22Rv1 (cell line): ENCODE data around the gene SULT1E1.

Source experiments
- ZFX ChIP-seq: fragments of 450-650 bp; IDR thresholded peaks from 2 replicates; pipeline ENCODE4 v1.6.1; 2017; ENCODE audit warnings: antibody characterized with exemption, borderline replicate concordance
- TF ChIP-seq, protein P1 (sequence below): fragments of 450-650 bp; IDR thresholded peaks from 2 replicates; pipeline ENCODE4 v1.5.1; 2017; ENCODE audit warnings: mild to moderate bottlenecking

DNA sequence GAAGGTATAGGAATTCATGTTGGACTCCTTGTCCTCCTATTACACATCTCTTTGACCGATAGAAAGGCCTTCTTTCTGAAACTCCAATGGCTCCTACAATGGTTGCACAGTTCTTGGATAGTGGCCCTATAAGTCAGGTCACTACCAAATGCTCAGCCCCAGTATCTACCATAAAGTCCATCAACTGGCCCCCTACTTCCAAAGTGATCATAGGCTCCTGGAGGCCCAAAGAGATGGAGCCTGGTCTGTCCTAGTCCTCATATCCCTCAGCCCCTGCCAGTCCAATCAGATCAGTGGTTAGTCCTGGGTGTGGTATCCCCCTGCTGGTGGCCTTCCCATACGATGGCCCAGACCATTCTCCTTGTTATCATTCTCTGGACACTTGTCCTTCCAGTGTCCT lies 30.3 kb downstream of the SULT1E1 start:
- TF ChIP-seq, protein P1, sequence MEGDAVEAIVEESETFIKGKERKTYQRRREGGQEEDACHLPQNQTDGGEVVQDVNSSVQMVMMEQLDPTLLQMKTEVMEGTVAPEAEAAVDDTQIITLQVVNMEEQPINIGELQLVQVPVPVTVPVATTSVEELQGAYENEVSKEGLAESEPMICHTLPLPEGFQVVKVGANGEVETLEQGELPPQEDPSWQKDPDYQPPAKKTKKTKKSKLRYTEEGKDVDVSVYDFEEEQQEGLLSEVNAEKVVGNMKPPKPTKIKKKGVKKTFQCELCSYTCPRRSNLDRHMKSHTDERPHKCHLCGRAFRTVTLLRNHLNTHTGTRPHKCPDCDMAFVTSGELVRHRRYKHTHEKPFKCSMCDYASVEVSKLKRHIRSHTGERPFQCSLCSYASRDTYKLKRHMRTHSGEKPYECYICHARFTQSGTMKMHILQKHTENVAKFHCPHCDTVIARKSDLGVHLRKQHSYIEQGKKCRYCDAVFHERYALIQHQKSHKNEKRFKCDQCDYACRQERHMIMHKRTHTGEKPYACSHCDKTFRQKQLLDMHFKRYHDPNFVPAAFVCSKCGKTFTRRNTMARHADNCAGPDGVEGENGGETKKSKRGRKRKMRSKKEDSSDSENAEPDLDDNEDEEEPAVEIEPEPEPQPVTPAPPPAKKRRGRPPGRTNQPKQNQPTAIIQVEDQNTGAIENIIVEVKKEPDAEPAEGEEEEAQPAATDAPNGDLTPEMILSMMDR = no peak
- no peak for TF ChIP-seq ZFX
